Measurements from ENCODE around the gene MAPK12. TPM values are rescaled to one million over a fixed set of nuclear protein-coding genes. Genes with fewer than 3 reads are reported as not detected.

MAPK12 gene
- total RNA-seq, 1 donor from 2014 or later, result 27.3 TPM

DNA sequence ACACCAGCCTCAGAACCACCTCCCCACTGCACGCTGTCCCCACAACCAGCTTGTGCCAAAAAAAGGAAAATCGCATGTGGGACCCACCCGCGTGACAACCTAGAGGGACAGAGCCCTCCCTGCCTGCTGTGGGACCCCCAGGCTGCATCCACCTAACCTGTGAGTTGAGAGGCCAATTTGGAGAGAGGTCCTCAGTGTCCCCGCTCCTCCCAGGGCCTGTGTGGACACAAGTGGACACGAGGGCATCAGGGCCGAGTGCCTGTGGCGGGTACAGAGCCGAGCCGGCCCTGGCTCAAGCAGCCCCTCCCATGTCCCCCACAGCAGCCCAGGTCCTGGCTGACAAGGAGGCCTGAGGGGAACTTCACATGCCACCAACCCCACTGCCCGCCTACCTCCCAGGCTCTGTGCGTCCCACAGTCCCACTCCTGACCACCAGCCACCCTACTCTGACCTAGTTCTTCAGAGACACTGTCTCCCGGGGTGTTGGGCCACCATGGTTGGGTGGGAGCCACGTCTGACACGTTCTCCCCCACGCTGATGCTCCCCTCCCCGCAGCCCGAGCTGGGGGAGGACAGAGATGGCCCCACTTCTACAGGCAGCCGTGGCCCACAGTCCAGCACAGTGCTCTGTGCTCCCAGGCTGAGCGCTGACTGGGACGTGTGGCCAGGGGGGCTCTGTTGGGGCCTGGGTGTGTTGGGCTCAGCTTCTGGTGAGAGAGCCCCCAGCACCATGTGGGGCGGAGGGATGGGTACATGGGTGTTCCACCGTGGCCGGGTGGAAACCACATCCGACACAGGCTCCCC, 41.5 kb downstream of the MAPK12 start:
- Mint-ChIP-seq H3K27me3 (ENCODE audit: unreplicated experiment) (no peaks in the 10 kb centered on the region), H3K4me3 (ENCODE audit: unreplicated experiment) (no peak overlapping the region), H3K9me3 (ENCODE audit: unreplicated experiment) (no peaks in the 10 kb centered on the region), H3K27ac (ENCODE audit: unreplicated experiment) (no peak overlapping the region), H3K36me3 (ENCODE audit: unreplicated experiment) (peaks cover 33% of the 10 kb centered on the region), H3K4me1 (ENCODE audit: unreplicated experiment) (peaks cover 6% of the 10 kb centered on the region)
- DNase-seq (ENCODE audit: extremely low spot score, unreplicated experiment), result no peak
- TF ChIP-seq, protein P1, sequence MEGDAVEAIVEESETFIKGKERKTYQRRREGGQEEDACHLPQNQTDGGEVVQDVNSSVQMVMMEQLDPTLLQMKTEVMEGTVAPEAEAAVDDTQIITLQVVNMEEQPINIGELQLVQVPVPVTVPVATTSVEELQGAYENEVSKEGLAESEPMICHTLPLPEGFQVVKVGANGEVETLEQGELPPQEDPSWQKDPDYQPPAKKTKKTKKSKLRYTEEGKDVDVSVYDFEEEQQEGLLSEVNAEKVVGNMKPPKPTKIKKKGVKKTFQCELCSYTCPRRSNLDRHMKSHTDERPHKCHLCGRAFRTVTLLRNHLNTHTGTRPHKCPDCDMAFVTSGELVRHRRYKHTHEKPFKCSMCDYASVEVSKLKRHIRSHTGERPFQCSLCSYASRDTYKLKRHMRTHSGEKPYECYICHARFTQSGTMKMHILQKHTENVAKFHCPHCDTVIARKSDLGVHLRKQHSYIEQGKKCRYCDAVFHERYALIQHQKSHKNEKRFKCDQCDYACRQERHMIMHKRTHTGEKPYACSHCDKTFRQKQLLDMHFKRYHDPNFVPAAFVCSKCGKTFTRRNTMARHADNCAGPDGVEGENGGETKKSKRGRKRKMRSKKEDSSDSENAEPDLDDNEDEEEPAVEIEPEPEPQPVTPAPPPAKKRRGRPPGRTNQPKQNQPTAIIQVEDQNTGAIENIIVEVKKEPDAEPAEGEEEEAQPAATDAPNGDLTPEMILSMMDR (IDR thresholded peaks at IDR 0.05), result no peak

DNA sequence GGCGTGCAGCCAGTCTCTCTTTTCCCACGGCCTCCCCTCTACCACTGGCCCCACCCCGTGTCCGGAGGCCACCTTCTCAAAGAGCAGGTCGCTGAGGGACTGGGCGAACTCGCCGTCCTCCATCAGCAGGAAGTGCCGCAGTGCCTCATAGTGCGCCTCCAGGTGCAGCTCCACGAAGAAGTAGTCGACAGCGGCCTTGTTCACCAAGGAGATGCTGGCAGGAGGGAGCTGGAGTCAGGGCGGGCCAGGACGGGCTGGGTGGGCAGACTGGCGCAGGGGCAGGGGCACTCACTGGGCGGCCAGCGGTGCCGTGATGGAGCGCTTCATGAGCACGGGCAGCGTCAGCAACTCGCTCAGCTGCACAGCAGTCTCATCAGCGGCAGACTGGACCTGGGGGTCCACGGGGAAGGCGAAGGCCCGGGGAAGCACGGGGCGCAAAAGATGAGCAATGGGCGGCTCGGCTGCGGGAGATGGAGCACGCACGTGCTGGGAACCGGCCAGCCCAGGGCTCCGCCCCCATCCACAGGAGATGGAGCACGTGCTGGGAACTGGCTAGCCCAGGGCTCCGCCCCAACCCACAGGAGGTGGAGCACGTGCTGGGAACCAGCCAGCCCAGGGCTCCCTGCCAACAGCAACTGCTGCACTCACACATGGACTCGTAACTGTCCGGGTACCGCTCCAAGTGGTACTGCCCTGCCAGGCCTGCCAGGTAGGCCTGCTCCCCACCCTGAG, 42.3 kb downstream of the MAPK12 start:
- Mint-ChIP-seq H3K27ac (ENCODE audit: unreplicated experiment) (peak overlapping the region; percentile 34), H3K4me3 (ENCODE audit: unreplicated experiment) (no peak overlapping the region), H3K9me3 (ENCODE audit: unreplicated experiment) (no peaks in the 10 kb centered on the region), H3K36me3 (ENCODE audit: unreplicated experiment) (peaks cover 35% of the 10 kb centered on the region), H3K4me1 (ENCODE audit: unreplicated experiment) (peaks cover 6% of the 10 kb centered on the region), H3K27me3 (ENCODE audit: unreplicated experiment) (no peaks in the 10 kb centered on the region)
- TF ChIP-seq, protein P1 (IDR thresholded peaks at IDR 0.05), result no peak
- DNase-seq (ENCODE audit: extremely low spot score, unreplicated experiment), result peak; percentile 91

DNA sequence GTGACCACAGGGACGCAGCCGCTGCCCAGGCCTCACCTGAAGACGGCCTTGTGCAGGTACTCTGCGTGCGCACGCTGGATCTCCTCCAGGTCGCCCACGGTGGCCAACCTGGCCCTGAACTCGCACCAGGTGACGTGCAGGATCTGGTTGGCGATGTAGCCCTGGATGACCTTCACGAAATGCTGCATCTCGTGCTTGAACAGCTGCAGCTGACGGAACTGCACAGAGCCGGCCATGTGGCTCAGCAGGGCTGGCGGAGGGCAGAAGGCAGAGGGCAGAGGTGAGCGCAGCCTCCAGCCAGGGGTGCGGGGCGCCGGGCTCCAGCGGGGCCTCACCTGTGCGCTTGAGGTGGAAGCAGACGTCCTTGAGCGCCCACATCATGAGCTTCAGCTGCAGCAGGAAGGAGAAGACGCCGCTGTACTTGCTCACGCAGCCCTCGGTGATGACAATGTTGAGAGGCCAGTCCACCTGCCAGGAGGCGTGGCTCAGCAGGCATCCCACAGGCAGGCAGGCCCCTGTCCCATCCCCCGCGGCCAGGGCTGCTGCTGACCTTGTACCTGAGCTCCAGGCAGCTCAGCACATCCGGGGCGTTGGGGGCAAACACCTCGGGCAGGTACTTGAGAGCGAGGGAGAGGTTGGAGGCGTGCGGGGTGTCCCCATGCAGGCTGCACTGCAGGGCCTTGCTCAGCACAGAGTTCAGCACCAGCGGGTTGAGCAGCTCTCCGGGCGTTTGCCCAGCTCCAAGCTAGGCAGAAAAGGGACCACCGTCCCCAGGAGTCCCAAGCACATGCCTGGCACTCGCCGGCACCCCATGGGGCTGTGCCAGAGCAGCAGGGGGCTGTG, 43.1 kb downstream of the MAPK12 start:
- H3K27ac Mint-ChIP-seq (ENCODE audit: unreplicated experiment), result no peak overlapping the region
- DNase-seq (ENCODE audit: extremely low spot score, unreplicated experiment), result no peak
- no peak overlapping the region for H3K4me3 Mint-ChIP-seq (ENCODE audit: unreplicated experiment)
- TF ChIP-seq, protein P1 (IDR thresholded peaks at IDR 0.05), result no peak
- no peaks in the 10 kb centered on the region for H3K27me3 Mint-ChIP-seq (ENCODE audit: unreplicated experiment)
- no peaks in the 10 kb centered on the region for H3K9me3 Mint-ChIP-seq (ENCODE audit: unreplicated experiment)
- peaks cover 36% of the 10 kb centered on the region for H3K36me3 Mint-ChIP-seq (ENCODE audit: unreplicated experiment)
- peaks cover 6% of the 10 kb centered on the region for H3K4me1 Mint-ChIP-seq (ENCODE audit: unreplicated experiment)

DNA sequence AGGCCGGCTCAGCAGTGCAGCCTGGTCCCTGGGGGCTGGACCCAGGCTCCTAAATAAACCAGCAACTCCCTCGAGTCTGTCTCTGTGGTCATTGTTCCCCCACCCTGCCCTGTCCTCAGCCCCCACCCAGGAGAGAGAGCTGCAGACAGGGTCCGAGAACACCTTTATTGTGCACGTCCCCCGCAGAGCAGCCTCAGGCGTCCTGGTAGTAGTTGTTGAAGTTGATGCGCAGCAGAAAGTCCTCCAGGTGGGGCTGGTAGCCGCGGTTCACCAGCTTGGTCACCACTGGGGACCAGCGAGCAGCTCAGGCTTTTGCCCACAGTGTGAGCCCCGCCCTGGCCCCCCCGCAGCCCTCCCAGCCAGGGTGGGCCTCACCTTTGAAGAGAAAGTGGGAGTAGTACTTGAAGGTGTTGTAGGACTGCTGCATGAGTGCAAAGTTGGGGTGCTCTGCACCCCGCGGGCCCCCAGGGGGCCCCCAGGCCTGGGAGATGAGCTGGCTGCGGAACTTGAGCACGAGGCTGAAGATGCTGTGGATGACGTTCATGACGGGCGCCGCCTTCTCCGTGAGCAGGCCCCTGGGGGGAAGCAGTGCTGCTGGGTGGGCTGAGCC, 43.8 kb downstream of the MAPK12 start:
- no peaks in the 10 kb centered on the region for H3K9me3 Mint-ChIP-seq (ENCODE audit: unreplicated experiment)
- peaks cover 6% of the 10 kb centered on the region for H3K4me1 Mint-ChIP-seq (ENCODE audit: unreplicated experiment)
- peaks cover 37% of the 10 kb centered on the region for H3K36me3 Mint-ChIP-seq (ENCODE audit: unreplicated experiment)
- TF ChIP-seq, protein P1 (IDR thresholded peaks at IDR 0.05), result no peak
- H3K27me3 Mint-ChIP-seq (ENCODE audit: unreplicated experiment), result no peaks in the 10 kb centered on the region
- no peak overlapping the region for H3K4me3 Mint-ChIP-seq (ENCODE audit: unreplicated experiment)
- DNase-seq (ENCODE audit: extremely low spot score, unreplicated experiment), result no peak
- no peak overlapping the region for H3K27ac Mint-ChIP-seq (ENCODE audit: unreplicated experiment)
